Glutamatergic neuron (in vitro differentiated cells): Measurements from ENCODE around the gene PRSS1. TPM values are rescaled to one million over a fixed set of nuclear protein-coding genes. Genes with fewer than 3 reads are reported as not detected.

Experiments used
- DNase-seq: peaks from one replicate; pipeline ENCODE4 v3.0.0; 2022
- H3K27ac Mint-ChIP-seq: one replicate; pipeline ENCODE4 v1.8.0; 2020; ENCODE audit warnings: mild to moderate bottlenecking, mixed read lengths, inconsistent platforms; ENCODE audit not compliant: unreplicated experiment
- H3K27me3 Mint-ChIP-seq: one replicate; pipeline ENCODE4 v1.8.0; 2020; ENCODE audit warnings: mild to moderate bottlenecking, moderate library complexity, mixed read lengths, inconsistent platforms; ENCODE audit not compliant: unreplicated experiment
- H3K36me3 Mint-ChIP-seq: one replicate; pipeline ENCODE4 v1.8.0; 2020; ENCODE audit warnings: mild to moderate bottlenecking, mixed read lengths, inconsistent platforms; ENCODE audit not compliant: unreplicated experiment
- H3K4me1 Mint-ChIP-seq: one replicate; pipeline ENCODE4 v1.8.0; 2020; ENCODE audit warnings: mild to moderate bottlenecking, low read depth, mixed read lengths, inconsistent platforms; ENCODE audit not compliant: unreplicated experiment
- H3K4me3 Mint-ChIP-seq: one replicate; pipeline ENCODE4 v1.8.0; 2020; ENCODE audit warnings: mild to moderate bottlenecking, mixed read lengths, inconsistent platforms; ENCODE audit not compliant: unreplicated experiment
- H3K9me3 Mint-ChIP-seq: one replicate; pipeline ENCODE4 v1.8.0; 2020; ENCODE audit warnings: mild to moderate bottlenecking, moderate library complexity, mixed read lengths, inconsistent platforms; ENCODE audit not compliant: unreplicated experiment
- total RNA-seq: library from RNA; stranded (reverse); fragmentation: NEBNext Ultra II Directional; extraction: Animal tissue kit (Norgen Biotek cat#: 25700); gene quantifications from one replicate; pipeline ENCODE4 v1.2.1, GENCODE V29; 2021; ENCODE audit not compliant: unreplicated experiment
- TF ChIP-seq, protein P1 (sequence below): fragments of 200-600 bp; sonication (generic); IDR thresholded peaks from one replicate; pipeline ENCODE4 v1.5.0; 2021; ENCODE audit not compliant: partially characterized antibody, unreplicated experiment

The PRSS1 gene
- total RNA-seq, 1 donor from 2014 or later: not detected

GRCh38 chr7:142788303-142789289 is 39.3 kb downstream of the PRSS1 start:
- peaks cover 2% of the 10 kb centered on the region for H3K9me3 Mint-ChIP-seq
- TF ChIP-seq, protein P1, sequence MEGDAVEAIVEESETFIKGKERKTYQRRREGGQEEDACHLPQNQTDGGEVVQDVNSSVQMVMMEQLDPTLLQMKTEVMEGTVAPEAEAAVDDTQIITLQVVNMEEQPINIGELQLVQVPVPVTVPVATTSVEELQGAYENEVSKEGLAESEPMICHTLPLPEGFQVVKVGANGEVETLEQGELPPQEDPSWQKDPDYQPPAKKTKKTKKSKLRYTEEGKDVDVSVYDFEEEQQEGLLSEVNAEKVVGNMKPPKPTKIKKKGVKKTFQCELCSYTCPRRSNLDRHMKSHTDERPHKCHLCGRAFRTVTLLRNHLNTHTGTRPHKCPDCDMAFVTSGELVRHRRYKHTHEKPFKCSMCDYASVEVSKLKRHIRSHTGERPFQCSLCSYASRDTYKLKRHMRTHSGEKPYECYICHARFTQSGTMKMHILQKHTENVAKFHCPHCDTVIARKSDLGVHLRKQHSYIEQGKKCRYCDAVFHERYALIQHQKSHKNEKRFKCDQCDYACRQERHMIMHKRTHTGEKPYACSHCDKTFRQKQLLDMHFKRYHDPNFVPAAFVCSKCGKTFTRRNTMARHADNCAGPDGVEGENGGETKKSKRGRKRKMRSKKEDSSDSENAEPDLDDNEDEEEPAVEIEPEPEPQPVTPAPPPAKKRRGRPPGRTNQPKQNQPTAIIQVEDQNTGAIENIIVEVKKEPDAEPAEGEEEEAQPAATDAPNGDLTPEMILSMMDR: no peak
- H3K4me3 Mint-ChIP-seq: no peak overlapping the region
- H3K27ac Mint-ChIP-seq: no peak overlapping the region
- no peaks in the 10 kb centered on the region for H3K27me3 Mint-ChIP-seq
- no peaks in the 10 kb centered on the region for H3K4me1 Mint-ChIP-seq
- DNase-seq: no peak
- no peaks in the 10 kb centered on the region for H3K36me3 Mint-ChIP-seq

DNA sequence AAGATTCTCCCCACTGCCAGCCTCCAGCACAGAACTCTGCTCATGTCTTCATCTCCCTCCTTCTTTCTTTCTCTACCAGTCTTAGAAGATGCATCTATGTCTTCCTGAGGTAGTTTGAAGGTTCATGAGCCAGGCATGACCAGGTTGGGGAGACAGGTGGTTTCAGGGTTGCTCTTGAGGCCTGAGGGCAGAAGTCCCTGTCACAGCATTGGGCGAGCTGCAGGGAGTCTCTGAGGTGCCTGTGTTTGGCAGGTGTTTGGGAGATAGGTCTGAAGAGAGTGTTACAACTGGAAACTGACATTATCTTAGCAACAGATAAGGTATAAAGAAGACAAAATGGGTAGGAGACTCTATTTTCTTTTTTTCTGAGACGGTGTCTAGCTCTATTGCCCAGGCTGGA is 40.2 kb downstream of the PRSS1 start:
- H3K36me3 Mint-ChIP-seq: no peaks in the 10 kb centered on the region
- no peak overlapping the region for H3K27ac Mint-ChIP-seq
- H3K9me3 Mint-ChIP-seq: peaks cover 2% of the 10 kb centered on the region
- H3K4me3 Mint-ChIP-seq: no peak overlapping the region
- H3K4me1 Mint-ChIP-seq: no peaks in the 10 kb centered on the region
- peaks cover 1% of the 10 kb centered on the region for H3K27me3 Mint-ChIP-seq
- TF ChIP-seq, protein P1: no peak
- DNase-seq: no peak

DNA sequence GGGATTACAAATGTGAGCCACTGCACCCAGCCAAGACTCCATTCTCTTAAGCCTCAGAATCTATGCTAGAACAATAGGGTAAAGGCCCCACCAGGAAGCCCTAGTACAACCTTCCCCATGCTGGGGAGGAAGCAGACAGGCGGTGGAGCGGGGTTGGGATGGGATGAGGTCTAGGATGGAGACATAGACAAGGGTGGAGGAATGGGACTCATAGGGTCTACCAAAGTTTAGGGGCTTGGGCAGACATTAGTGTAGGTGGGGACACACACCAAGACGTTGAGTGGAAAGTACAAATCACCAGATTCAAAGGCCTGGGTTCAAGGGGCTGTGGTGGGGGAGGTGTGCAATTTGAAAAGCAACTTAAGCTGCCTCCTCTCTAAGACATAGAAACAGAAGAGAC is 40.8 kb downstream of the PRSS1 start:
- H3K9me3 Mint-ChIP-seq: peaks cover 2% of the 10 kb centered on the region
- no peaks in the 10 kb centered on the region for H3K36me3 Mint-ChIP-seq
- H3K4me3 Mint-ChIP-seq: no peak overlapping the region
- H3K27me3 Mint-ChIP-seq: peaks cover 4% of the 10 kb centered on the region
- TF ChIP-seq, protein P1: no peak
- H3K4me1 Mint-ChIP-seq: no peaks in the 10 kb centered on the region
- H3K27ac Mint-ChIP-seq: no peak overlapping the region
- no peak for DNase-seq

DNA sequence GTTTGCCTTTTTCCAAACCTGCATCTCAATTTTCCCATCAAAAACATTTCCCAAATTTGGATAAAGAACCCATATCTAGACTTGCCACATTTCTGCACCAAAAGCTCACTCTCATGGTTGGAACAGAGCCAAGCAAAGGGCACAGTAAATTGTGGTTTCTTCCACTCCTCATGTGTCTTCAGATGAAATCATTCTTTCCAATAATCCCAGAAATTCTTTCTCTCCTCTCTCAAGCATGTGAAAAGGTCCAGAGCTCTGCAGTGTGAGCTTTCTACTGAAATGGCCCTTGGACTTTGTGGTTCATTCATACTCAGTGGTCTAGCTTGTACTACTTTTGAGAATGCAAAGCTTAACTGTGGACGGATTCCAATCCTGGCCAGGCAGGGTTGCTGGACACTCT is 41.3 kb downstream of the PRSS1 start:
- peaks cover 2% of the 10 kb centered on the region for H3K9me3 Mint-ChIP-seq
- no peak overlapping the region for H3K27ac Mint-ChIP-seq
- DNase-seq: no peak
- H3K27me3 Mint-ChIP-seq: peaks cover 5% of the 10 kb centered on the region
- H3K36me3 Mint-ChIP-seq: no peaks in the 10 kb centered on the region
- TF ChIP-seq, protein P1: no peak
- no peaks in the 10 kb centered on the region for H3K4me1 Mint-ChIP-seq
- H3K4me3 Mint-ChIP-seq: no peak overlapping the region

GRCh38 chr7:142791502-142791901 is 42.2 kb downstream of the PRSS1 start:
- DNase-seq: no peak
- no peak overlapping the region for H3K4me3 Mint-ChIP-seq
- TF ChIP-seq, protein P1: no peak
- peaks cover 15% of the 10 kb centered on the region for H3K27me3 Mint-ChIP-seq
- H3K27ac Mint-ChIP-seq: no peak overlapping the region
- H3K4me1 Mint-ChIP-seq: peaks cover 2% of the 10 kb centered on the region
- H3K9me3 Mint-ChIP-seq: peaks cover 4% of the 10 kb centered on the region
- H3K36me3 Mint-ChIP-seq: no peaks in the 10 kb centered on the region
